ENCODE results near the gene MCL1.

Gene MCL1

GRCh38 chr1:150537732-150538684 lies 41.4 kb downstream of the MCL1 start:
- no peak for DNase-seq (ENCODE audit: low spot score)

DNA sequence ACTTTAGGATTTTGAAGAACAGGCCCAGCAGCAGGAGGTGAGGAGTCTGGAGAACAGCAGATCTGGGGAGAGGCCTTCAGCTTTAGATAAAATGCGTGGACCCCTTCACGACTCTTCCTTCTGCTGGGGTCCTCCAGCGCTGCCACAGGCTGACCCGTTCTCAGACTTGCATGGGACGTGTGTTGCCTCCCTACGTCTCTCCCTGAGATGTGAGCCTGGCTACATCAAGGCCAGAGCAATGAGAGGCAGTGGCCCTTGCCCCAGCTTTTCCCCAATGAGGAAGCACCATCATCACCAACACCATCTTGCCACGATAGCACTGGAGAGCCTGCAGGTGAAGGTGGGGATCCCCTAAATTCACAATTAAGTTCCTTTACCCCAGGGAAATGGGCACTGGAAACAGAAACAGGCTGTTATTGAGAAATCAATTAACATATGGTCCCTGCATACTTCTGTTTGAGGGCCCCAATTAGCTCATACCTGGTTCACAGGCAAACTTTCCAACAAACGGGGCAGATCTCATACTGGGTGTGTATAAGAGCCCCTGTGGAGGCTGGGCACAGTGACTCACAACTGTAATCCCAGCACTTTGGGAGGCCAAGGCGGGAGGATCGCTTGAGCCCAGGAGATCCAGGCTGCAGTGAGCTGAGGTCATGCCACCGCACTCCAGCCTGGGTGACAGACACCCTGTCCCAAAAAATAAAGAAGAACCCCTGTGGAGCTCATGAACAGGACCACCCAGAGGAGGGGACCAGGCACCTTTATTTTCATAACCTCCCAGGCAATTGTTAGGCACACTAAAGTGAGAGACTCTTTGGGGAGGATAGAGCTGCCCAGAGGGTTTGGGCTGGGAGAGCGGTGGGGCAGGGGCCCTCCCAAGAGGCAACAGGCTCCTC lies 42.3 kb downstream of the MCL1 start:
- DNase-seq (ENCODE audit: low spot score): no peak

DNA sequence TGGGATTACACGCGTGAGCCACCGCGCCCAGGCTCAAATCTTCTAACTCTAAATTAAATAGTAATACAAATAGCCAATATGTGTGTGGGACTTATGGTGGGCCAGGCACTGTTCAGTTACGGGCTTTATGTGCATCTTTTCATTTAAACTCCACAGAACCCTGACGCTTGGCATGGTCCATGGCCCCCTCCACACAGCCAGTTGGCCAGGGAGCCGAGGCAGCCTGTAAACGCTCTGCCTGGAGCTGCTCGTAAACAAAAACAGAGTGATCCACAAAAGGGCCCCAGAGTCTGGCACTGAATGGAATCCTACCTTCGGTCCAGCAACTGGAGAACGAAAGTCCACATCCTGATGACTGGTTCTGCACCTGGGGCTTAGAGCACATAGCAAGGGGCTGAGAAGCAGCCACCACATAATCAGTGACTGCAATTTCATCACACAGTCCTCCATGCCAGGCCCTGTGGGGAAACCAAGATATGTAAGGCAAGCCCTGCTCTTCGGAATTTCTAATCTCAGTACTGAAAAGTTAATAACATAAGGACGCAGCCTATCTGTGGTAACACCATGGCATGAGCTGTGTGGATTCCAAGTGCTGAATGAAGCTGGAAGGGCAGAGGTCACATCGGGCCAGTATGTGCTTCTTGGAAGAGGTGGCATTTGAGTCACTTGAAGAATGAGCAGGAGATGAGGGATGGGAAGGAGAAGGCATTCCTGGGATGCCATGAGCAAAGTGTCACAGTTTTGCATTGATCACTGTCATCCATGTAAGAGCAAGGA lies 43.7 kb downstream of the MCL1 start:
- DNase-seq (ENCODE audit: low spot score): no peak

DNA sequence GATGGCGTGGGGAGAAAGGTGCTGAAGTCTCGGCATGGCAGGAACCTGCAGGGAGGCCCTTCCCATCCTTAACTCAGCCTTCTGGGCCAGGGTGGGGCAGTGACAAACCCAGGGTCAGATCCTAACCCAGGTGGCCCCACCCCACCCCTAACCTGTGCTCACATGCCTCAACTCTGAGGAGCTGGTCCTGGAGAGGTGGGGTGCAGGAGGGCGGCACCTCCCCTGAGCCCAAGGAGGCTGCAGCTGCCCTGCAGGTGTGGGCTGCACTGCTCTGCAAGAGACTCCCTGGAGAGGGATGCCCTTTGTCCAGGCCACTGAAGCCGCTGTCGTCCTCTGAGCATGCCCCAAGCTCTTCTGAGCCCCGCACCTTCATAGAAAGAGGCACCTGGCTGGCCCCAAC lies 45.4 kb downstream of the MCL1 start:
- no peak for DNase-seq (ENCODE audit: low spot score)

- no peak for DNase-seq (ENCODE audit: low spot score)
Measured at GRCh38 chr1:150532860-150533259, 46.5 kb downstream of the MCL1 start.

DNA sequence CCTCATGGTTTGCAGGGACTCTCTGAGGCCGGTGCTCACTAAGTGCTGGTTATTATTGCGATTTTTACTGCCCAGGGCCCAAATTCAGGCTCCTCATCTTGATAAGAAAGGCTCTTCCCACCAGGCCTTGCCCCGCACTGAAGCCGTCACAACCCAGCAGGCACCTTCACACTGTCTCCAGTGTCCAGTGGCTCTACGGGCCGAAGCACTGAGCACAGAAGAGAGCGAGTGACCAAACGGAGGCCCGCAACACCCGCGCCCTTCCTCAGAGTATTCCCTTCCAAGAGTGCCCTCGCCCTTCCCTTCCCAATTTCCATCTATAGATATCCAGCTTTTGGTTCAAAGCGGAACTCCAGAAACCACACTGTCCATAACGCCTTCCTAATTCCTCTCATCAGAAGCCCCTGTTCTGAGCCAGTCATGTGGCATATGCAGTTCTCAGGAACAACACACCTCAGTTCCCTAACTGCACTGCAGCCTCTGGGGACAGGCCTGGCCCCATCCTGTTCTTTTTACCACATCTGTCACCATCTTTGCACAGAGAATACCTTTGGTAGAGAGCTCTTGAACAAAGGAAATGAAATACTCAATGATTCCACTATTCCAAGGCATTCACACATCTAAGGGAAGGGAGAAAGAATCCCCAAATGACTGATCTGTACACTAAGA lies 48.8 kb downstream of the MCL1 start:
- no peak for DNase-seq (ENCODE audit: low spot score)

DNA sequence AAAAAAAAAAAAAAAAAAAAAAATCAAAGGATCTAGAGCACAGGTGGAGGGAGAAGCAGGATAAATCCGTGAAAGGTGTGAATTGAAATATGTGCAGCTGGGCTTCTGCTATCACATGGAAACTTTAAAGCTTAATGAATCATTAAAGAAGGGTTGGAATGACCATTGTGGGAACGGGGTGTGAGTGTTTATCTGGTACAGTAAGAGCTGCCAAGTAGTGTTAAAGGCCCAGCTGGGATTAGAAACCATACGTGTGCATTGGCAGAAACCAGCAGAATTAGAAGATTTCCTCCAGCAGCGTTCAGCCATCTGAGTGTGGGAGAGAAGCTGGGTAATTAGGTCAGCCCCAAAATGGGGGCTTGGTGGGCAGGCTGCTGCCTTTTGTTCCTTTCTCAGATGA lies 50.4 kb downstream of the MCL1 start:
- DNase-seq (ENCODE audit: low spot score): no peak

DNA sequence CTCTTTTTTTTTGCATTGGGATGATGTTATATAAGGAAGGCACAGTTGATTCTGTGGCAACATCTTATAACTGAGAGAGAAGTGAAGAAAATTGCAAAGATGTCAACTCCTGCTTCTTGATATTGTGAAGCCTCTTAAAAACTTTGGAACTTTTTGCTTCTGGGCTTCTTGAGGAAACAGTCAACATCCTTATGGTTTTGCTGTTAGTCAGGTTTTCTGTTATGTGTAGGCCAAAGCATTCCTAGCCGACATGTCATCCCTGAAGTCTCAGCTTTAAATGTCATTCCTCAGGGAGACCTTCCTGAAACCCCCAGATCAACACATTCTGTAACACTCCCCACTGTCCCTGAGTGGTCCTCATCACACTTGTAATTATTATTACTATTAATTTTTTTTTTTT lies 51.2 kb downstream of the MCL1 start:
- no peak for DNase-seq (ENCODE audit: low spot score)

DNA sequence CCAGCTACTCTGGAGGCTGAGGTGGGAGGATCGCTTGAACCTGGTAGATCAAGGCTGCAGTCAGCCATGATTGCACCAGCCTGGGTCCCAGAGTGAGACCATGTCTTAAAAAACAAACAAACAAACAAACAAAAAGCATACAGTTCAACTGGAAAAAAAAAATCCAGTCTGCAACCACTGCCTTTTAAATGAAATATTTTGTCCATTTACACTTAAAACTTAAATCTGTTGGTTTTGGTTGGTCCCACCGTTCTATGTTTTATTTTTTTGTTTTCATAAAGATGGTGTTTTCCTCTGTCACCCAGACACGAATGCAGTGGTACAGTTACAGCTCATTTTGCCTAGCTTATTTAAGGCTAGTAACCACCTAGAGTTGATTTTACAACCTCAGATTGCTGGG lies 54.1 kb downstream of the MCL1 start:
- DNase-seq (ENCODE audit: low spot score): no peak
